Sigmoid colon (tissue), 7 donors: ENCODE results near the gene ELF4. TPM values are rescaled to one million over a fixed set of nuclear protein-coding genes. Genes with fewer than 3 reads are reported as not detected.

Experiments used
- DNase-seq: peaks from one replicate; pipeline ENCODE4 v3.0.0-alpha.2; 2019
- H3K27ac ChIP-seq, 4 donors: fragments of 200-600 bp; sonication (generic); one replicate each; pipeline ENCODE4 v1.5.1; 2016 to 2019; ENCODE audit warnings: mild to moderate bottlenecking in 1 of 4
- H3K27me3 ChIP-seq, 3 donors: fragments of 200-600 bp; sonication (generic); one replicate each; pipeline ENCODE4 v1.5.1; 2019; ENCODE audit warnings: mild to moderate bottlenecking in 1 of 3
- H3K36me3 ChIP-seq, 4 donors: fragments of 200-600 bp; sonication (generic); one replicate each; pipeline ENCODE4 v1.5.1; 2016 to 2019
- H3K4me1 ChIP-seq, 4 donors: fragments of 200-600 bp; sonication (generic); one replicate each; pipeline ENCODE4 v1.5.1; 2017 to 2019
- H3K4me3 ChIP-seq, 4 donors: fragments of 200-600 bp; sonication (generic); one replicate each; pipeline ENCODE4 v1.5.1; 2017 to 2019; ENCODE audit warnings: mild to moderate bottlenecking in 2 of 4, moderate library complexity in 1 of 4
- H3K9me3 ChIP-seq, 4 donors: fragments of 200-600 bp in 3 of 4; sonication (generic) in 3 of 4; one replicate each; pipeline versions ENCODE4 v1.5.1 to v1.6.1; 2013 to 2019
- EP300 ChIP-seq, 4 donors: sonication (generic); formaldehyde crosslinking; IDR thresholded peaks; one replicate each; pipeline ENCODE4 v1.6.1; 2017; ENCODE audit warnings: antibody characterized with exemption in 4 of 4
- POLR2A ChIP-seq, 2 donors: fragments of 450-650 bp; IDR thresholded peaks; one replicate each; pipeline ENCODE4 v1.6.1; 2016; ENCODE audit warnings: antibody characterized with exemption in 2 of 2, mild to moderate bottlenecking in 2 of 2, moderate library complexity in 2 of 2
- POLR2AphosphoS5 ChIP-seq, 4 donors: sonication (generic); formaldehyde crosslinking; IDR thresholded peaks; one replicate each; pipeline ENCODE4 v1.6.1; 2017; ENCODE audit warnings: antibody characterized with exemption in 4 of 4
- WGBS, 2 donors: extraction: QIAGEN DNeasy Blood & Tissue Kit; methylation state at CpG; one replicate each; pipeline ENCODE4 v1.1.7; 2013; 5-methylcytosine and 5-hydroxymethylcytosine counted together
- intact Hi-C: fragments of 100-400 bp; cut with DNase I; formaldehyde crosslinking; loops from one replicate; pipeline ENCODE4 v1.15.1; 2023
- polyA plus RNA-seq, 3 donors: library from polyadenylated mRNA; stranded (reverse); fragments of 200-250 nt; gene quantifications; one replicate each; pipeline ENCODE4 v1.2.3, GENCODE V29; 2013
- total RNA-seq, 4 donors: library from RNA; depleted of rRNA; stranded (reverse); fragments of >200 nt; gene quantifications; one replicate each; pipeline ENCODE4 v1.1.0, GENCODE V29; 2016
- TF ChIP-seq, protein P1 (sequence below), 4 experiments: fragments of 450-650 bp in 3 of 4; fragments of 200-600 bp in 1 of 4; IDR thresholded peaks; one replicate each; pipeline ENCODE4 v1.5.1; 2016 to 2019; ENCODE audit warnings: antibody characterized with exemption in 4 of 4, mild to moderate bottlenecking in 3 of 4, moderate library complexity in 2 of 4
- donor health status: healthy with polysubstance abuse.
- donor health status: Bipolar disorder and iron deficiency.
- donor health status: healthy.

ELF4 gene
- total and polyA plus RNA-seq, 7 donors: 4.6 to 25.9 (median 7.8) TPM

DNA sequence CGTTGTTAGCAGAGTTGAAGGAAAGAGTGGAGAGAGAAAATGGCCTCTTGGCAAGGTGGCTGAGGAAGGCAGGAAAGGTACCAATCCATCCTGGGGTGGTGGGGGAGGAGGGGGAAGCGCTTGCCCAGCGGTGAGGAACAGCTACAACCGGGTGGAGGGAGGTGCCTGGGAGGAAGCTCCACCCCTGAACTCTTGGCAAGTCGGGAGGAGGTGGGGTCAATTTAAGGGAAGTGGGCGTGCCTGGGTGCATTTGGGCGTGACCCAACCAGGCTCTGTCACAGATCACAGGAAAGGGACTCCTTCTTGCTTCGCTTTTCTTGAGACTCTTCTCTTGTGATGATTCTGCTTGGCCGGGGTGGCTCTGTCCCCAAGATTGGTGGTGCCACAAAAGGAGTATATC lies 86.2 kb downstream of the ELF4 start:
- 6 to 8% methylated on average over 9 of the region's 9 CpGs for WGBS, 2 donors

GRCh38 chrX:130020661-130021324 lies 89.5 kb downstream of the ELF4 start:
- peaks cover under 1 to 41% (median 8%) of the 10 kb centered on the region in 4 donors for H3K36me3 ChIP-seq
- DNase-seq: no peak
- no peaks in the 10 kb centered on the region for H3K9me3 ChIP-seq
- WGBS, 2 donors: 89 to 91% methylated on average over 15 of the region's 15 CpGs
- H3K4me3 ChIP-seq: no peak overlapping the region
- H3K27ac ChIP-seq: no peak overlapping the region
- intact Hi-C loops: no loop called here
- TF ChIP-seq POLR2AphosphoS5 (IDR thresholded peaks at IDR 0.05) (no peak), EP300 (IDR thresholded peaks at IDR 0.05) (no peak)
- no peaks in the 10 kb centered on the region for H3K27me3 ChIP-seq
- peaks cover 0 to 20% (median 11%) of the 10 kb centered on the region in 4 donors for H3K4me1 ChIP-seq

More for the DNA sequence above, 86.2 kb downstream of the ELF4 start:
- Histone ChIP-seq H3K27ac (no peak overlapping the region), H3K27me3 (no peaks in the 10 kb centered on the region), H3K36me3 (peaks cover 3 to 54% (median 9%) of the 10 kb centered on the region in 4 donors), H3K4me1 (peaks cover 0 to 12% (median 6%) of the 10 kb centered on the region in 4 donors), H3K9me3 (no peaks in the 10 kb centered on the region), H3K4me3 (no peak overlapping the region)
- TF ChIP-seq, protein P1, sequence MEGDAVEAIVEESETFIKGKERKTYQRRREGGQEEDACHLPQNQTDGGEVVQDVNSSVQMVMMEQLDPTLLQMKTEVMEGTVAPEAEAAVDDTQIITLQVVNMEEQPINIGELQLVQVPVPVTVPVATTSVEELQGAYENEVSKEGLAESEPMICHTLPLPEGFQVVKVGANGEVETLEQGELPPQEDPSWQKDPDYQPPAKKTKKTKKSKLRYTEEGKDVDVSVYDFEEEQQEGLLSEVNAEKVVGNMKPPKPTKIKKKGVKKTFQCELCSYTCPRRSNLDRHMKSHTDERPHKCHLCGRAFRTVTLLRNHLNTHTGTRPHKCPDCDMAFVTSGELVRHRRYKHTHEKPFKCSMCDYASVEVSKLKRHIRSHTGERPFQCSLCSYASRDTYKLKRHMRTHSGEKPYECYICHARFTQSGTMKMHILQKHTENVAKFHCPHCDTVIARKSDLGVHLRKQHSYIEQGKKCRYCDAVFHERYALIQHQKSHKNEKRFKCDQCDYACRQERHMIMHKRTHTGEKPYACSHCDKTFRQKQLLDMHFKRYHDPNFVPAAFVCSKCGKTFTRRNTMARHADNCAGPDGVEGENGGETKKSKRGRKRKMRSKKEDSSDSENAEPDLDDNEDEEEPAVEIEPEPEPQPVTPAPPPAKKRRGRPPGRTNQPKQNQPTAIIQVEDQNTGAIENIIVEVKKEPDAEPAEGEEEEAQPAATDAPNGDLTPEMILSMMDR (IDR thresholded peaks at IDR 0.05): no peak
- TF ChIP-seq POLR2AphosphoS5 (IDR thresholded peaks at IDR 0.05): no peak
- no peak for TF ChIP-seq EP300 (IDR thresholded peaks at IDR 0.05)
- peak; percentile 86 for DNase-seq
- intact Hi-C loops: no loop called here

DNA sequence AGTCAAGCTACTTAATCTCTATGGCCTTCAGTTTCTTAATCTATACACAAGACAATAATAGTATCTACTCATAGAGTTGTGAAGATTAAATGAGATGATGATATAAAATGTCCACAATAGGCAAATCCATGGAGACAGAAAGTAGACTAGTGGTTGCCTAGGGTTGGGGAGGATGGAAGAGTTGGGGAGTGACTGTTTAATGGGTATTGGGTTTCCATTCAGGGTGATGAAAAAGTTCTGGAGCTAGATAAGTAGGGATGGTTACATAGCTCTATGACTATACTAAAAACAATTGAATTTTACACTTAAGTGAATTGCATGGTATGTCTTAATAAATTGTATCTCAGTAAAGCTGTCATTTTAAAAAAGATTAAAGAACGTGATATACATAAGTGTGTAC lies 92.2 kb downstream of the ELF4 start:
- WGBS, 2 donors: 91 to 95% methylated on average over 1 of the region's 1 CpG
- Histone ChIP-seq H3K27ac (no peak overlapping the region), H3K4me1 (peaks cover 0 to 14% (median 9%) of the 10 kb centered on the region in 4 donors), H3K4me3 (no peak overlapping the region), H3K9me3 (no peaks in the 10 kb centered on the region), H3K27me3 (no peaks in the 10 kb centered on the region), H3K36me3 (peaks cover 0 to 44% (median 6%) of the 10 kb centered on the region in 4 donors)
- intact Hi-C loops: no loop called here
- TF ChIP-seq, protein P1 (IDR thresholded peaks at IDR 0.05): no peak
- TF ChIP-seq POLR2A (IDR thresholded peaks at IDR 0.05): no peak
- no peak for TF ChIP-seq POLR2AphosphoS5 (IDR thresholded peaks at IDR 0.05)
- no peak for TF ChIP-seq EP300 (IDR thresholded peaks at IDR 0.05)
- no peak for DNase-seq

DNA sequence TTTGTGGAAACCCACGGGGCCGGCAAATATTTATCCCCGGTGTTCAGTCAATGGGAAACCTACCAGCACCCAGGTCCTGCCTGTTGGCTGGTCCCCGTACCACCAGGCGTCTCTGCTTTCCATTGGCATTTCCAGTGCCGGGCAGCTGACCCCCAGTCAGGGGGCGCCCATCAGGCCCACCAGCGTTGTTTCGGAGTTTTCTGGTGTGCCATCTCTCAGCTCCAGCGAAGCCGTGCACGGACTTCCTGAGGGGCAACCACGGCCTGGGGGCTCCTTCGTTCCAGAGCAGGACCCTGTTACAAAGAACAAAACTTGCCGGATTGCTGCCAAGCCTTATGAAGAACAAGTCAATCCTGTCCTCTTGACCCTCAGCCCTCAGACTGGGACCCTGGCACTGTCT lies 95.1 kb downstream of the ELF4 start:
- no peak overlapping the region for H3K27ac ChIP-seq
- peaks cover 0 to 35% (median 1%) of the 10 kb centered on the region in 4 donors for H3K36me3 ChIP-seq
- no peaks in the 10 kb centered on the region for H3K27me3 ChIP-seq
- TF ChIP-seq EP300 (IDR thresholded peaks at IDR 0.05): no peak
- no peak for TF ChIP-seq POLR2AphosphoS5 (IDR thresholded peaks at IDR 0.05)
- TF ChIP-seq, protein P1 (IDR thresholded peaks at IDR 0.05): no peak
- no peak for TF ChIP-seq POLR2A (IDR thresholded peaks at IDR 0.05)
- no peaks in the 10 kb centered on the region for H3K9me3 ChIP-seq
- intact Hi-C loops: no loop called here
- no peak for DNase-seq
- no peak overlapping the region for H3K4me3 ChIP-seq
- WGBS, 2 donors: 95 to 96% methylated on average over 15 of the region's 15 CpGs
- H3K4me1 ChIP-seq: peaks cover 0 to 14% (median 9%) of the 10 kb centered on the region in 4 donors

Other genes starting within 250 kb of the ELF4 start
- 10 to 100 TPM; 14.4 to 18.2 (median 15.2) TPM for gene UTP14A, start 204.3 kb downstream of the ELF4 start, total RNA-seq
- gene UTP14A, start 204.3 kb downstream of the ELF4 start, polyA plus RNA-seq: 10 to 100 TPM in 1 of 3 donors, 1 to 10 TPM in 2; 5.5 to 15.6 (median 6.6) TPM
- gene BCORL1, start 127.9 kb downstream of the ELF4 start, total RNA-seq: 1 to 10 TPM; 2.2 to 5.8 (median 4.2) TPM
- 1 to 10 TPM; 1.2 to 5.0 (median 1.6) TPM for gene BCORL1, start 127.9 kb downstream of the ELF4 start, polyA plus RNA-seq
- gene AIFM1, start 55.3 kb upstream of the ELF4 start, total RNA-seq: 10 to 100 TPM in 3 of 4 donors, 1 to 10 TPM in 1; 9.7 to 19.8 (median 14.2) TPM
- 10 to 100 TPM; 27.0 to 55.9 (median 47.4) TPM for gene AIFM1, start 55.3 kb upstream of the ELF4 start, polyA plus RNA-seq
- gene RAB33A, start 61.5 kb upstream of the ELF4 start, total RNA-seq: 1 to 10 TPM in 2 of 4 donors, not detected in 2; 1.2 to 1.3 TPM
- gene RAB33A, start 61.5 kb upstream of the ELF4 start, polyA plus RNA-seq: 1 to 10 TPM in 2 of 3 donors, not detected in 1; 1.2 to 3.8 TPM
- gene ZNF280C, start 158.4 kb upstream of the ELF4 start, total RNA-seq: 1 to 10 TPM; 5.3 to 6.4 (median 5.7) TPM
- gene ZNF280C, start 158.4 kb upstream of the ELF4 start, polyA plus RNA-seq: 1 to 10 TPM in 1 of 3 donors, under 1 TPM in 2; under 0.01 to 1.2 (median 0.92) TPM
- gene SLC25A14, start 229.4 kb upstream of the ELF4 start, total RNA-seq: 10 to 100 TPM in 3 of 4 donors, 1 to 10 TPM in 1; 8.6 to 16.8 (median 11.6) TPM
- gene SLC25A14, start 229.4 kb upstream of the ELF4 start, polyA plus RNA-seq: 10 to 100 TPM in 1 of 3 donors, 1 to 10 TPM in 2; 4.4 to 10.0 (median 4.8) TPM